Testis (tissue), 3 donors: ENCODE measurements around the gene MEAF6. TPM values are rescaled to one million over a fixed set of nuclear protein-coding genes. Genes with fewer than 3 reads are reported as not detected.

Experiments used
- DNase-seq: peaks from one replicate; pipeline ENCODE4 v3.0.0-alpha.2; 2019
- H3K27ac ChIP-seq, 2 donors: fragments of 200-600 bp; sonication (generic); one replicate each; pipeline ENCODE4 v1.5.1; 2019
- H3K27me3 ChIP-seq: fragments of 200-600 bp; sonication (generic); one replicate; pipeline ENCODE4 v1.5.1; 2019
- H3K36me3 ChIP-seq: fragments of 200-600 bp; sonication (generic); one replicate; pipeline ENCODE4 v1.5.1; 2017; ENCODE audit warnings: low read depth; ENCODE audit errors: missing control alignments
- H3K4me1 ChIP-seq: fragments of 200-600 bp; sonication (generic); one replicate; pipeline ENCODE4 v1.5.1; 2019
- H3K4me3 ChIP-seq, 2 donors: fragments of 200-600 bp; sonication (generic); one replicate each; pipeline ENCODE4 v1.5.1; 2017 to 2019
- H3K9me3 ChIP-seq: fragments of 200-600 bp; sonication (generic); one replicate; pipeline ENCODE4 v1.5.1; 2017
- CTCF ChIP-seq, 3 experiments: fragments of 450-650 bp in 2 of 3; fragments of 200-600 bp in 1 of 3; sonication (generic) in 1 of 3; IDR thresholded peaks; one replicate each; pipeline ENCODE4 v1.5.1; 2016 to 2019; ENCODE audit warnings: antibody characterized with exemption in 3 of 3, mild to moderate bottlenecking in 2 of 3, moderate library complexity in 1 of 3
- POLR2A ChIP-seq: fragments of 450-650 bp; IDR thresholded peaks from one replicate; pipeline ENCODE4 v1.6.1; 2017; ENCODE audit warnings: antibody characterized with exemption, mild to moderate bottlenecking, moderate library complexity
- WGBS, 2 donors: methylation state at CpG; one replicate each; pipeline ENCODE4 v1.1.5; 2018; 5-methylcytosine and 5-hydroxymethylcytosine counted together
- intact Hi-C: fragments of 100-400 bp; cut with DNase I; formaldehyde crosslinking; loops from one replicate; pipeline ENCODE4 v1.15.1; 2023; ENCODE audit warnings: low total_unique reads
- polyA plus RNA-seq: library from polyadenylated mRNA; stranded (reverse); fragments of 350-450 nt; fragmentation: Illumina TruSeq; extraction: RNeasy Lipid Tissue Mini Kit (QIAGEN cat#74804); gene quantifications from one replicate; pipeline ENCODE4 v1.2.3, GENCODE V29; 2014; ENCODE audit warnings: low read depth, low replicate concordance; ENCODE audit not compliant: insufficient read depth
- total RNA-seq, 2 donors: library from RNA; depleted of rRNA; stranded (reverse); fragments of >200 nt; gene quantifications; one replicate each; pipeline ENCODE4 v1.2.3, GENCODE V29; 2016

Gene MEAF6
- total and polyA plus RNA-seq, 3 donors from 2014 or later: 132 to 140 (median 134) TPM

GRCh38 chr1:37472281-37472680 is 42.3 kb downstream of the MEAF6 start:
- no peak overlapping the region for H3K27ac ChIP-seq
- 82 to 90% methylated on average over 7 of the region's 7 CpGs for WGBS, 2 donors
- H3K36me3 ChIP-seq: no peaks in the 10 kb centered on the region
- H3K4me3 ChIP-seq: no peak overlapping the region
- no peaks in the 10 kb centered on the region for H3K9me3 ChIP-seq
- no peaks in the 10 kb centered on the region for H3K27me3 ChIP-seq
- TF ChIP-seq POLR2A (no peak), CTCF (IDR thresholded peaks at IDR 0.05) (no peak)
- DNase-seq: no peak
- intact Hi-C loops: no loop called here
- H3K4me1 ChIP-seq: peaks cover 38% of the 10 kb centered on the region

GRCh38 chr1:37471345-37472231 is 43.0 kb downstream of the MEAF6 start:
- Histone ChIP-seq H3K9me3 (no peaks in the 10 kb centered on the region), H3K4me1 (peaks cover 31% of the 10 kb centered on the region), H3K4me3 (no peak overlapping the region), H3K27ac (peak overlapping the region in 1 of 2 donors; percentile 74), H3K27me3 (no peaks in the 10 kb centered on the region), H3K36me3 (no peaks in the 10 kb centered on the region)
- 41 to 59% methylated on average over 12 to 13 of the region's 13 CpGs for WGBS, 2 donors
- DNase-seq: peak; percentile 76
- intact Hi-C loops: no loop called here
- TF ChIP-seq POLR2A (no peak), CTCF (IDR thresholded peaks at IDR 0.05) (no peak)

- intact Hi-C loops: no loop called here
Measured at GRCh38 chr1:37469386-37469785, 45.2 kb downstream of the MEAF6 start.

GRCh38 chr1:37468037-37468436 is 46.5 kb downstream of the MEAF6 start:
- 78 to 91% methylated on average over 5 of the region's 5 CpGs for WGBS, 2 donors
- Histone ChIP-seq H3K4me1 (peaks cover 9% of the 10 kb centered on the region), H3K36me3 (no peaks in the 10 kb centered on the region), H3K27ac (no peak overlapping the region), H3K27me3 (no peaks in the 10 kb centered on the region), H3K4me3 (no peak overlapping the region), H3K9me3 (no peaks in the 10 kb centered on the region)
- no peak for DNase-seq
- intact Hi-C loops: no loop called here
- no peak for TF ChIP-seq CTCF (IDR thresholded peaks at IDR 0.05)
- no peak for TF ChIP-seq POLR2A

More at GRCh38 chr1:37469386-37469785, 45.2 kb downstream of the MEAF6 start:
- Histone ChIP-seq H3K4me1 (peaks cover 14% of the 10 kb centered on the region), H3K27me3 (no peaks in the 10 kb centered on the region), H3K27ac (no peak overlapping the region), H3K36me3 (no peaks in the 10 kb centered on the region), H3K4me3 (no peak overlapping the region), H3K9me3 (no peaks in the 10 kb centered on the region)
- 75 to 84% methylated on average over 3 of the region's 3 CpGs for WGBS, 2 donors
- no peak for TF ChIP-seq CTCF (IDR thresholded peaks at IDR 0.05)
- TF ChIP-seq POLR2A: no peak
- DNase-seq: no peak
